GM21360 (cell line): ENCODE measurements around the gene SLC16A3.

ENCODE experiments used
- ATAC-seq: cut with Tn5 transposase; IDR thresholded peaks from one replicate; pipeline ENCODE4 v1.9.1; 2021; ENCODE audit warnings: mild to moderate bottlenecking, moderate library complexity; ENCODE audit not compliant: unreplicated experiment

SLC16A3 gene

DNA sequence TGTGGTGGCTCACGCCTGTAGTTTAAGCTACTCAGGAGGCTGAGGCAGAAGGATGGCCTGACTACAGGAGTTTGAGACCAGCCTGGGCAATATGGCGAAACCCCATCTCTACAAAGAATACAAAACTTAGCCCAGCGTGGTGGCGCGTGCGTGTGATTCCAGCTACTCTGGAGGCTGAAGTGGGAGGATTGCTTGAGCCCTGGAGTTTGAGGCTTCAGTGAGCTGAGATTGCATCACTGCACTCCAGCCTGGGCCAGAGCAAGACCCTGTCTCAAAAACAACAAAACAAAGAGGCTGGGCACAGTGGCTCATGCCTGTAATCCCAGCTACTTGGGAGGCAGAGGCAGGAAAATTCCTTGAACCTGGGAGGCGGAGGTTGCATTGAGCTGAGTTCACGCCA lies 51.7 kb downstream of the SLC16A3 start:
- no peak for ATAC-seq

DNA sequence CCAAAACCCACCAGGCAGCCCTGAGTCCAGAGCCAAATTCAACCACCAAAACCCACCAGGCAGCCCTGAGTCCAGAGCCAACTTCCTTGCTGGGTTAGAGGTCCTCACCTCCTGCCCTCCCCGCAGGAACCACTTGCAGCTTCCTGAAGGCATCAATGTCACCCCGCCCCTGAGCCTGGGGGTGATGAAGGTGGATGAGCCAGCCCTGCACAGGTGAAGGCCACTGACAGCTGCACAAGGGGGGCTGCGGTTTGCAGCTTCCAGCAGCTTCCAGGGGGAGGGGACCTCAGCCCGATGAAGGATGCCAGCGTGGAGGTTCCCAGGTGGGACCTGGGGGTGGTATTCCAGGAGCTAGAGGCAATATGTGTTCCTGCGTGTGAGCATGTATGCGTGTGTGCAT lies 52.2 kb downstream of the SLC16A3 start:
- ATAC-seq: no peak

DNA sequence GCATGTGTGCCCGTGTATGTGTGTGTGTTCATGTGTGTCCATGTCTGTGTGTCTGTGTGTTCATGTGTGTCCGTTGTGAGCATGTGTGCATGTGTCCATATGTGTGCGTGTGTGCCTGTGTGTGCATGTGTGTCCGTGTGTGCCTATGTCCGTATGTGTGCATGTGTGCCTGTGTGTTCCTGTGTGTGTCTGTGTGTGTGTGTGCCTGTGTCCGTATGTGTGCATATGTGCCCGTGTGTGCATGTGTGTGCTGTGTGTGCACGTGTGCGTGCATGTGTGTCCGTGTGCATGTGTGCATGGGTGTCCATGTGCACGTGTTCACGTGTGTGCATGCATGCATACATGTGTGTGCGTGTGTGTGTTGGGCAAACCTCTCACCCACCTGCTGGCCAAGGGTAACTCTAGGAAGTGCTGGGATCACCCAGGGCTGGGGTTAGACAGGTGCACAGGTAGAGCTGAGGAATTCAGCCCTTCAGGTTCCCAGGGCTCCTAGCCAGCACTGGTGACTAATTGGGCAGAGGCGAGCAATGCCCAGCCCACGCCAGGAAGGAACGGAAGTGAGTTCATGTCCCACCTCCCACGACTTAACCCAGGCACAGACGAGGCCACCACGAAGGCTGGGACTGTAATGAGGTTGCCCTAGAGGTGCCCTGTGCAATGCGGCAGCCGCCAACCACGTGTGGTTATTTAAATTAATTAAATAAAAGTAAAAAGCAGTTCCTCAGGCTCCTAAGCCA lies 52.8 kb downstream of the SLC16A3 start:
- ATAC-seq: no peak

DNA sequence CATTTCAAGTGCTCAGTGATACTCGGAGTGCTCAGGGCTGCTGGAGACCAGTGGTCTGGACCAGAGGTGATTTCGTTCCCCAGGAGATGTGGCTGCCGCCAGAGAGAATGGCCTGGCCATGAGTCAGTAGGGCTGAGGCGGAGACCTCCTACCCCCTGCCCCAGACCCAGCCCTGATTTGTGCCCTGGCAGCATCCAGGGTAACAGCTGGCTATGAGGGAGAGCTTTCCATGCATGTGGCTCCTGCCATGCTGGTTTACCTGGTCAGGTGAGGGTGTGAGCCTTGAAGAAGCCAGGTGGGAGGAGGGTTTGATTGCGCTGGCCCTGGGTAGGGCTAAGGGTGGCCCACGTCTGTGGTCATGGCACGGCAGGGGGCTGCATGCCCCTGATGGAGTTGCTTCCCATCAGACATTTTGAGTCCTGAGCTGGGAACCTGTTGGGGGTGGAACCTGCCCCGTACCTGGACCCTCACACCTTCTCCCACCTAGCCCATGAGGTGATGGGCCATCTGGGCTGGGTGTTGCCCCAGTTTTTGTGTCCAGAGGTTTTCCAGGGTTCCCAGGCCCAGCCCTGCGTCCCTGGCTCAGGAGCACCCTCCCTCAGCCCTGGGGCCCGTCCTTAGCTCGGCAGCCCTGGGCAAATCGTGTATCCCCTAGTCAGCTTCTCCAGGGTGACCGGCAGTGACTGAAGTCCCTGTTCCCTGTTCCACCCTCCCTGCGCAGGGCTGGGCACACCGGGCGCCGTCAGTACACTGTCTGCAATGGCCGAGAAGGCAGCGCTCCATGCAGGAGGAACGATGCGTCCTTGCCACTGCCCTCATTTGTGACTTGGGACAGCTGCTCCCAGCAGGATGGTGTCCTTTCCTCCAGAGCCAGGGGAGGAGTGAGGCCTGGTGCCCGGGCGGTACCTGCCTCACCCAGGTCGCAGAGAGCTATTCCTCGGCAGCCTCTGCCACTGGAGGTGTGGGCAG lies 53.7 kb downstream of the SLC16A3 start:
- ATAC-seq: no peak

DNA sequence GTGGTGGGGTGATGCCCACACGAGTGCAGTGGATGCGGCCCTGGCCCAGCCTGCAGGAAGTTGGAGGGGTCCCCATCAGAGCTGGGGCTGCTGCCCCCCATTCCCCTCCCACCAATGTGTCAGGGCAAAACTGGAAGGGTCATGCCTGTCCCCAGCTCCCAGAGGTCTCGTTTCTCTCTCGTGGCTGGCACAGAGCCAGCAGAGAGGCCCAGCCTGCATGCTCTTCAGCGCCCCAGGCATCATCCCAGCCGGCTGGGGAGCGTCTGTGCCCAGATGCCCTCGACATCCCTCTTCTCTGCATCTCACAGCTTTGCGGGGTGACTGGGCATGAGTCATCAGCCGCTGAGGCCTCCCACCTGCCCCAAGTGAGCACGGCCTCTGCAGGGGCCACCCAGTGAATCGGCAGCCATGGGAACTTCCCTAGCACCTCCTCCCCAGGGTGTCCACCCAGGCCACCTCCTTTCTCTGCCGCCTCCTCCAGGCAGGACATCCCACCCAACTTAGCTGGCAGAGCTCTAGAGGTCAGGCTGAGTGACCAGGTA lies 54.4 kb downstream of the SLC16A3 start:
- ATAC-seq: no peak

DNA sequence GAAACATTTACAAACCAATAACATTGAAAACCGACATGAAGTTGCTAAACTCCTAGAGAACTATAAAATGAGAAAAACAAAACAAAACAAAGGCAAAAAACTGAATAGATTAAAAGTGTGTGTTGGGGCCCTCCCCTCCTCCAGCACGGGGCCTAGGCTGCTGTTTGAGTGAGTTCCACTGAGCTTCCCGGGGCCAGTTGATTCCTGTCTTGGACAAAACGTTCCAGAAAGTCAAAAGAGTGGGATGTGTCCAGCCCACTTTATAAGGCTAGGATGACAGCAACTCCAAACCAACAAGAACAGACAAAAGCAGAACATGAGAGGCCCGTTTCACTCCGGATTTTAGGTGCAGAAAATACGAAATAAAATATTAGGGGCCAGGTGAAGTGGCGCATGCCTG lies 56.3 kb downstream of the SLC16A3 start:
- no peak for ATAC-seq

DNA sequence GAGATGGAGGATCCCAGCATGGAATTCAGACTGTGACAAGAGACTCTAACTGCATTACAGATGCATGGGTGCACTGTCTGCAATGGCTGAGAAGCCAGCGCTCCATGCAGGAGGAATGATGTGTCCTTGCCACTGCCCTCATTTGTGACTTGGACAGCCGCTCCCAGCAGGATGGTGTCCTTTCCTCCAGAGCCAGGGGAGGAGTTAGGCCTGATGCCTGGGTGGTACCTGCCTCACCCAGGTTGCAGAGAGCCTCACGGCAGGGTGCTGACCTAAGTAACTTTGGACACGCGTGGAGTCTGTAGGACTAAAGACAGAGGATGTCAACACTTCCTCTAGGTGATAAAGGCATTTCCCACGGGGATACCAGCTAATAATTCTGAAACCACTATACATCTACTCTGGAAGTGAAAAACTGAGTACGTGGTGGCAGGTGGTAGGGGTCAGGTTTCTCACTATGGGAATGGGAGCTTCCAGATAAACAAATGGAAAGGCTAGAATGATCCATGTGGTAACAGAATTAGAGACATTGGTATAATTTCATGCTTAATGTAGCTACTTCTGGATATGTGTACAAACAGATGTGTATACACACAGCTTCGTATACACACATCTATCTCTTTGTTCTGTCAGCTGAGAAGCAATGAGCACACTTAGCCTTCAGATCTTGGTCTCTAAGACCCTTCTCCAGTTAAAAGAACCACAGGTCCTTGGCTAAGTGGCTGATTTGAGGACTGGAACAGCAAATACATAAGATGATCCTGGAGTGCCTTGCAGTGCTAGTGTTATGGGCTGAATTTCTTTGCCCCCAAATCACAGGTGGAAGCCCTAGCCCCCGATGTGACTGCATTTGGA lies 58.4 kb downstream of the SLC16A3 start:
- no peak for ATAC-seq

DNA sequence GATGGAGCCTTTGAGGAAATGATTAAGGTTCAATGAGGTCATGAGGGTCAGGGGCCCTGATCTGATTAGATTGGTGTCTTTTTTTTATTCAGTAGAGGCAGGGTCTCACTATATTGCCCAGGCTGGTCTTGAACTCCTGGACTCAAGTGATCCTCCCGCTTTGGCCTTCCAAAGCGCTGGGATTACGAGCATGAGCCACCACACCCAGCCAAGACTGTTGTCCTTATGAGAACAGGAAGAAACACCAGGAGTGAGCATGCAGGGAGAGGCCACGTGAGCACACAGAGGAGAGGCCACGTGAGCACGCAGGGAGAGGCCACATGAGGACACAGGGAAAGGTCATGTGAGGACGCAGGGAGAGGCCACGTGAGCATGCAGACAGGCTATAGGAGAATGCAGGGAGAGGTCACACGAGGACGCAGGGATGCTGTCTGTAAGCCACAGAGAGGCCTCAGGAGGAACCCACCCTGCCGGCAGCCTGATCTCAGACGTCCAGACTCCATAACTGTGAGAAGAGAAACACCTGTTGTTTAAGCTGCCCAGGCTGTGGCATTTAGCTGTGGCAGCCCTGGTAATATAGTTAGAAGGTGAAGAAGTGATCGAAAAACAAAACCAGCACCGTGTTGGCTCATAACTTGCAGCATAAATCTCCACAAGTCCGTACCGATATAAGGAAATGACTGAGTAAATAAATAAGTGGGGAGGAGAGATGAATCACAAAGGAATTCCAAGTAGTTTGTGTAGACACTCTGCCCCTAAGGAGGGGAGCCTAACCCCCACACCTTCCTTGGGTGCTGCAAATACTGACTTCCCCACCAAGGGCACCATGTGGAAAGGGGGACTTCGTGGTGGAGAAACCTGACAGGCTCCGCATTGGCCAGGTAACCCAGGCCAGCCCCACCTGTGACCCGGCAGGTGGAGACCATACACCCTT lies 59.3 kb downstream of the SLC16A3 start:
- no peak for ATAC-seq
